Heart right ventricle (tissue), 16 donors: ENCODE results near the gene ANKRD45. TPM values are rescaled to one million over a fixed set of nuclear protein-coding genes. Genes with fewer than 3 reads are reported as not detected.
"Not testable (repeated sequence)": the region's sequence is repeated elsewhere in the genome, so short reads cannot be mapped to it uniquely, and the experiment has no call there.

ENCODE experiments used
- ATAC-seq, 8 donors: fragments of 200-7000 bp; cut with Tn5 transposase; one replicate each; pipeline ENCODE4 v1.9.1; 2020; ENCODE audit warnings: mild to moderate bottlenecking in 8 of 8, moderate library complexity in 8 of 8, moderate number of reproducible peaks in 1 of 8
- DNase-seq, 2 donors: peaks; one replicate each; pipeline ENCODE4 v3.0.0-alpha.2; 2020
- H3K27ac ChIP-seq, 10 donors: fragments of 200-600 bp; sonication (generic) in 2 of 10; one replicate each; pipeline versions ENCODE4 v1.5.0 to v1.8.0; 2020 to 2022; ENCODE audit warnings: mild to moderate bottlenecking in 3 of 10
- H3K27me3 ChIP-seq, 7 donors: fragments of 200-600 bp; one replicate each; pipeline ENCODE4 v1.8.0; 2021 to 2022; ENCODE audit warnings: mild to moderate bottlenecking in 2 of 7
- H3K36me3 ChIP-seq, 9 donors: fragments of 200-600 bp; sonication (generic) in 1 of 9; one replicate each; pipeline versions ENCODE4 v1.5.0 to v1.8.0; 2020 to 2022; ENCODE audit warnings: mild to moderate bottlenecking in 2 of 9
- H3K4me1 ChIP-seq, 9 donors: fragments of 200-600 bp; sonication (generic) in 1 of 9; one replicate each; pipeline versions ENCODE4 v1.5.0 to v1.8.0; 2020 to 2022; ENCODE audit warnings: mild to moderate bottlenecking in 4 of 9
- H3K4me3 ChIP-seq, 10 donors: fragments of 200-600 bp; sonication (generic) in 2 of 10; one replicate each; pipeline versions ENCODE4 v1.5.0 to v1.8.0; 2020 to 2022; ENCODE audit warnings: mild to moderate bottlenecking in 7 of 10, moderate library complexity in 2 of 10
- H3K9me3 ChIP-seq, 11 donors: fragments of 200-600 bp in 10 of 11; sonication (generic) in 2 of 11; one replicate each; pipeline versions ENCODE4 v1.5.0 to v1.8.0; 2013 to 2022; ENCODE audit warnings: mild to moderate bottlenecking in 2 of 11, control low read depth in 1 of 11, moderate library complexity in 1 of 11
- WGBS, 2 donors: extraction: QIAGEN DNeasy Blood & Tissue Kit; methylation state at CpG; one replicate each; pipeline ENCODE4 v1.1.7; 2013; ENCODE audit warnings: inconsistent platforms in 1 of 2; 5-methylcytosine and 5-hydroxymethylcytosine counted together
- intact Hi-C, 10 donors: fragments of 100-400 bp; cut with DNase I; formaldehyde crosslinking; loops; one replicate each; pipeline versions ENCODE4 v1.11.1 to v1.14.2; 2022
- polyA plus RNA-seq, 2 donors: library from polyadenylated mRNA; stranded (reverse); fragments of 200-250 nt; gene quantifications; one replicate each; pipeline ENCODE4 v1.2.3, GENCODE V29; 2013
- total RNA-seq, 10 donors: library from RNA; stranded (reverse); fragmentation: NEBNext Ultra II Directional in 3 of 10; extraction: Animal tissue kit (Norgen Biotek cat#: 25700) in 3 of 10; gene quantifications; one replicate each; pipeline versions ENCODE4 v1.2.1 to v1.2.4, GENCODE V29; 2021 to 2023
- TF ChIP-seq, protein P1 (sequence below), 9 donors: fragments of 200-600 bp; sonication (generic) in 2 of 9; IDR thresholded peaks; one replicate each; pipeline versions ENCODE4 v1.5.0 to v1.8.0; 2021 to 2022; ENCODE audit warnings: antibody characterized with exemption in 9 of 9, mild to moderate bottlenecking in 5 of 9, moderate library complexity in 1 of 9
- donor health status: Arrhythmogenic right ventricular cardiomyopathy.
- donor health status: ischemic (EF 13 %, LVEDD 7.1; RV severe dilation, severe dysfunction).
- donor health status: healthy with polysubstance abuse.
- donor health status: DM: no; HTN: yes; CAD: no.
- donor health status: DM: no; HTN: no; CAD: no.
- donor health status: ischemic (EF 25% LVEDD 6.9; RV normal size, moderate dysfunction).
- donor health status: ischemic (EF 25% LVEDD 5.7; RV mildly dilated, moderate dysfunction).
- donor health status: healthy.
- donor health status: DM: yes; HTN: yes; CAD: no.
- donor health status: Ischemic cardiomyopathy.
- donor health status: ischemic (EF 35%, LVEDD 5.7; RV mildly dilated, moderate dysfunction).
- donor health status: nonischemic (EF 11% LVEDD 7.7; RV severe dilation, severe dysfunction).
- donor health status: DM: yes; HTN: yes; CAD: no.
- donor health status: PGD.
- donor health status: ischemic (EF 29% LVEDD 5.4; RV normal size, mild dysfunction).
- donor health status: nonischemic (EF 23%, LVEDD 6.1; RV moderate dilation, normal function).

Gene ANKRD45
- total and polyA plus RNA-seq, 12 donors: 0.10 to 0.57 (median 0.28) TPM; not detected in 5

DNA sequence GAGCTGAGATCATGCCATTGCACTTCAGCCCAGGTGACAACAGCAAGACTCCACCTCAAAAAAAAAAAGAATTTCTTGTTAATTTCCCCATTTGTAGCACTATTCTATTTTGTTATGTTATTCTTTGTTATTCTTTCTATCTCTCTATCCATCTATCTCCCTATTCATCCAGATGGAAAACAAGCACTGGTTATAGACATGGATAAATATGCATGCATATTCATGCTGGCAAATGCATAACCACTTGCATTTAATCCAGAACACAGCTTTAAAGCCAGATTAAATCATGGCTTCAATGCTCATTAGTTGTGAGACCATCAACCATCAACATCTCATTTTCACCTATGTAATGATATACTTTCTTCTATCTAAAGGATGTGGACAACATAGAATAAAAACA is 23.6 kb upstream of the ANKRD45 start:
- Histone ChIP-seq H3K27ac (no peak overlapping the region), H3K4me1 (no peaks in the 10 kb centered on the region), H3K4me3 (no peak overlapping the region), H3K9me3 (peaks cover 0 to 5% (median 0%) of the 10 kb centered on the region in 11 donors), H3K36me3 (no peaks in the 10 kb centered on the region), H3K27me3 (peaks cover 0 to 20% (median 0%) of the 10 kb centered on the region in 7 donors)
- ATAC-seq: no peak
- intact Hi-C loops: no loop called here
- no peak for DNase-seq
- TF ChIP-seq, protein P1, sequence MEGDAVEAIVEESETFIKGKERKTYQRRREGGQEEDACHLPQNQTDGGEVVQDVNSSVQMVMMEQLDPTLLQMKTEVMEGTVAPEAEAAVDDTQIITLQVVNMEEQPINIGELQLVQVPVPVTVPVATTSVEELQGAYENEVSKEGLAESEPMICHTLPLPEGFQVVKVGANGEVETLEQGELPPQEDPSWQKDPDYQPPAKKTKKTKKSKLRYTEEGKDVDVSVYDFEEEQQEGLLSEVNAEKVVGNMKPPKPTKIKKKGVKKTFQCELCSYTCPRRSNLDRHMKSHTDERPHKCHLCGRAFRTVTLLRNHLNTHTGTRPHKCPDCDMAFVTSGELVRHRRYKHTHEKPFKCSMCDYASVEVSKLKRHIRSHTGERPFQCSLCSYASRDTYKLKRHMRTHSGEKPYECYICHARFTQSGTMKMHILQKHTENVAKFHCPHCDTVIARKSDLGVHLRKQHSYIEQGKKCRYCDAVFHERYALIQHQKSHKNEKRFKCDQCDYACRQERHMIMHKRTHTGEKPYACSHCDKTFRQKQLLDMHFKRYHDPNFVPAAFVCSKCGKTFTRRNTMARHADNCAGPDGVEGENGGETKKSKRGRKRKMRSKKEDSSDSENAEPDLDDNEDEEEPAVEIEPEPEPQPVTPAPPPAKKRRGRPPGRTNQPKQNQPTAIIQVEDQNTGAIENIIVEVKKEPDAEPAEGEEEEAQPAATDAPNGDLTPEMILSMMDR (IDR thresholded peaks at IDR 0.05): no peak

DNA sequence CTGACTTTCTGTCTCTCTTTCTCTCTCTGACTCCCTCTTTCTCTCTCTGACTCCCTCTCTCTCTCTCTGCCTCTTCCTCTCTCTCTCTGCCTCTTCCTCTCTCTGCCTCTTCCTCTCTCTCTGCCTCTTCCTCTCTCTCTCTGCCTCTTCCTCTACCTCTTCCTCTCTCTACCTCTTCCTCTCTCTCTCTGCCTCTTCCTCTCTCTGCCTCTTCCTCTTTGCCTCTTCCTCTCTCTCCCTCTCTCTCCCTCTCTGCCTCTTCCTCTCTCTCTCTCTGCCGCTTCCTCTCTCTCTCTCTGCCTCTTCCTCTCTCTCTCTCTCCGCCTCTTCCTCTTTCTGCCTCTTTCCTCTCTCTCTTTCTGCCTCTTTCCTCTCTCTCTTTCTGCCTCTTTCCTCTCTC is 18.6 kb upstream of the ANKRD45 start:
- ATAC-seq (no peak), DNase-seq (no peak)
- H3K36me3 ChIP-seq: no peaks in the 10 kb centered on the region
- no peak overlapping the region for H3K4me3 ChIP-seq
- H3K9me3 ChIP-seq: no peaks in the 10 kb centered on the region
- intact Hi-C loops: no loop called here
- 87 to 89% methylated on average over 2 of the region's 2 CpGs for WGBS, 2 donors
- H3K27me3 ChIP-seq: peaks cover 0 to 16% (median 0%) of the 10 kb centered on the region in 7 donors
- H3K27ac ChIP-seq: no peak overlapping the region
- TF ChIP-seq, protein P1 (IDR thresholded peaks at IDR 0.05): no peak
- no peaks in the 10 kb centered on the region for H3K4me1 ChIP-seq

DNA sequence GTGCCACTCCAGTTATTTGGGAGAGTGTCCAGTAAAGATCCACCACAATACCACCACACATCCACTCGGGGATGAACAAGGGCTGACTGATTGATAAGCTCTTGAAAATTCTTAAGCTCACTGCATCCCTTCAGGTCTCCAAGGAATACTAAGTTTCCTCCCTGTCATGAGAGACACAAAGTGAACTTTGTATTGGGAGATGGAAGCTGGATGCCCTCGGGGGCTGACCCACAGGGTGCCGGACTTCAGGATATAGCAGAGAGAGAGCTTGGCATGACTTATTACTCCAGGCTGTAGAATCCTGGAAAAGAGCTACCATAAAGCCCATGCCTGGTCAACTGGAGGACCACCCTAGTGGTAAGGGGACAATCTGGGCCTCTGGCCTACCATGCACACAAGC is 15.5 kb upstream of the ANKRD45 start:
- DNase-seq, H3K27me3 ChIP-seq, H3K36me3 ChIP-seq, H3K9me3 ChIP-seq, H3K4me3 ChIP-seq, intact Hi-C loops, H3K27ac ChIP-seq, ATAC-seq, H3K4me1 ChIP-seq: not testable (repeated sequence)
- WGBS, 2 donors: 80 to 82% methylated on average over 3 of the region's 3 CpGs

DNA sequence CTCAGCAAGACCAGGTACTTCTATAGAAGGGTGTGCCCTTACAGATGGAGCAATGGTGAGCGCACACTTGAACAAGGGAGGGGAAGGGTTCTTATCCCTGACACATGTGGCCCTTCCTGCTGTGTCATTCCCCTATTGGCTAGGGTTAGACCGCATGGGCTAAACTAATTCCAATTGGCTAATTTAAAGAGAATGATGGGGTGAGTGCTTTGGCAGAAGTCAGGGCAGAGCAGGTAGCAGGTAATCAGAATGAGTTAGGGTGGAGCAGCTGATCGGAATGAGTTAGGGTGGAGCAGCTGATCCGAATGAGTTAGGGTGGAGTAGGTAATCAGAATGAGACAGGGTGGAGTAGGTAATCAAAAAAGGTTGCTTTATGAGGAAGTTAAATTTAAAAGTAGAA is 14.2 kb upstream of the ANKRD45 start:
- H3K4me1 ChIP-seq, intact Hi-C loops, ATAC-seq, H3K27ac ChIP-seq, H3K4me3 ChIP-seq, H3K36me3 ChIP-seq, H3K27me3 ChIP-seq, DNase-seq: not testable (repeated sequence)
- H3K9me3 ChIP-seq: peaks cover 0 to 16% (median 0%) of the 10 kb centered on the region in 11 donors
- 89 to 90% methylated on average over 4 of the region's 4 CpGs for WGBS, 2 donors

DNA sequence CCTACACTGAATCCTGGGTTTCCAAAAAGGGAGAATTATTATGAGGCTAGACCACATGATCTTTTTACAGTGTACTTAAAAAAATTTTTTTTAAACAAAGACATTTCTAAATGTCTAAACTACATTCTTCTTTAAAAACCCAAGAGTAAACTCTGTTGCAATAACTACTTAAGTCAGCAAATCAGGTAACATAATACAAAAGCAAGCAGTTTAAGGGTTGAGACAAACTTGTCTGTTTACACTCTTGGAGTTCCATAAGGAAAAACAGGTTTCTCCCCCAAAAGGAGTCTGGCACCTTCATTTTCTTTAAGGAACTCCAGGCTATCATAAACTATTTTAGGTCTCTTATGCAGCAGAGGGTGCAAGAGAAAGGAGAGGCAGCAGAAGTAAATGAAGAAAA is 12.5 kb upstream of the ANKRD45 start:
- no peaks in the 10 kb centered on the region for H3K27me3 ChIP-seq
- H3K4me3 ChIP-seq: no peak overlapping the region
- TF ChIP-seq, protein P1 (IDR thresholded peaks at IDR 0.05): no peak
- H3K36me3 ChIP-seq: no peaks in the 10 kb centered on the region
- intact Hi-C loops: no loop called here
- peaks cover 0 to 18% (median 0%) of the 10 kb centered on the region in 11 donors for H3K9me3 ChIP-seq
- no peak for ATAC-seq
- no peak overlapping the region for H3K27ac ChIP-seq
- no peak for DNase-seq
- no peaks in the 10 kb centered on the region for H3K4me1 ChIP-seq

DNA sequence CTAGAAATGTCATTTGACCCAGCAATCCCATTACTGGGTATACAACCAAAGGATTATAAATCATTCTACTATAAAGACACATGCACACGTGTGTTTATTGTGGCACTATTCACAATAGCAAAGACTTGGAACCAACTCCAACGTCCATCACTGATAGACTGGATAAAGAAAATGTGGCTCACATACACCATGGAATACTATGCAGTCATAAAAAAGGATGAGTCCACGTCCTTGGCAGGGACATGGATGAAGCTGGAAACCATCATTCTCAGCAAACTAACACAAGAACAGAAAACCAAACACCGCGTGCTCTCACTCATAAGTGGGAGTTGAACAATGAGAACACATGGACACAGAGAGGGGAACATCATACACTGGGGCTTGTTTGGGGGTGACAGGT is 10.5 kb upstream of the ANKRD45 start:
- H3K9me3 ChIP-seq: peaks cover 0 to 18% (median 0%) of the 10 kb centered on the region in 11 donors
- H3K27ac ChIP-seq, H3K27me3 ChIP-seq, ATAC-seq, intact Hi-C loops, H3K4me3 ChIP-seq, H3K4me1 ChIP-seq, DNase-seq, H3K36me3 ChIP-seq: not testable (repeated sequence)
- WGBS, 2 donors: 84 to 89% methylated on average over 5 of the region's 5 CpGs

DNA sequence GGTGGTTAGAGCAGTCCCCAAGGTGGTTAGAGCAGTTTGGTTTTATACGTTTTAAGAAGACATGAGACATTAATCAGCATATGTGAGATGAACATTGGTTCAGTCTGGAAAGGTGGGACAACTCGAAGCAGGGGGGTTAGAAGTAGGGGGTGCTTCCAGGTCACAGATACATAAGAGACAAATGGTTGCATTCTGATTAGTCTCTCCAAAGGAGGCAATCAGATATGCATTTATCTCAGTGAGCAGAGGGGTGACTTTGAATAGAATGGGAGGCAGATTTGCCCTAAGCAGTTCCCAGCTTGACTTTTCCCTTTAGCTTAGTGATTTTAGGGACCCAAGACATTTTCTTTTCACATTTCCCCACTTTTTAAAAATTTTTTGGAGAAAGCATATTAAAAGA is 4.8 kb upstream of the ANKRD45 start:
- H3K36me3 ChIP-seq, H3K4me3 ChIP-seq, H3K27ac ChIP-seq, intact Hi-C loops, ATAC-seq, H3K9me3 ChIP-seq, DNase-seq: not testable (repeated sequence)
- 75 to 83% methylated on average over 2 of the region's 2 CpGs for whole genome bisulfite sequencing, 2 donors
- peaks cover 0 to 12% (median 6%) of the 10 kb centered on the region in 9 donors for H3K4me1 ChIP-seq
- H3K27me3 ChIP-seq: peaks cover 0 to 30% (median 17%) of the 10 kb centered on the region in 7 donors
